ENCODE measurements around the gene SCUBE3.

SCUBE3 gene

GRCh38 chr6:35242486-35242885 lies 28.7 kb downstream of the SCUBE3 start:
- DNase-seq, result no peak

GRCh38 chr6:35242906-35243305 lies 29.1 kb downstream of the SCUBE3 start:
- DNase-seq, result no peak

GRCh38 chr6:35243386-35243958 lies 29.7 kb downstream of the SCUBE3 start:
- DNase-seq, result no peak

GRCh38 chr6:35244551-35244950 lies 30.8 kb downstream of the SCUBE3 start:
- no peak for DNase-seq

GRCh38 chr6:35247642-35248231 lies 34.0 kb downstream of the SCUBE3 start:
- no peak for DNase-seq

GRCh38 chr6:35248300-35248699 lies 34.5 kb downstream of the SCUBE3 start:
- DNase-seq, result no peak

- no peak for DNase-seq
Measured at GRCh38 chr6:35248965-35249364, 35.2 kb downstream of the SCUBE3 start.

GRCh38 chr6:35251949-35252348 lies 38.2 kb downstream of the SCUBE3 start:
- no peak for DNase-seq

- no peak for DNase-seq
Measured at GRCh38 chr6:35253249-35253648, 39.5 kb downstream of the SCUBE3 start.

GRCh38 chr6:35258336-35258735 lies 44.6 kb downstream of the SCUBE3 start:
- no peak for DNase-seq

GRCh38 chr6:35258858-35259193 lies 45.1 kb downstream of the SCUBE3 start:
- no peak for DNase-seq

- DNase-seq, result peak; percentile 95
Measured at GRCh38 chr6:35259194-35259947, 45.6 kb downstream of the SCUBE3 start, which contains the start of gene ZNF76. TSS of gene ZNF76 (plus strand) at chr6:35259735. CDS start at chr6:35281152, 21,417 bp downstream.

- peak; percentile 75 for DNase-seq
Measured at GRCh38 chr6:35259948-35260590, 46.3 kb downstream of the SCUBE3 start.

- no peak for DNase-seq
Measured at GRCh38 chr6:35260591-35261570, 47.1 kb downstream of the SCUBE3 start.

- no peak for DNase-seq
Measured at GRCh38 chr6:35262596-35262995, 48.8 kb downstream of the SCUBE3 start.

- DNase-seq, result no peak
Measured at GRCh38 chr6:35264550-35265274, 51.0 kb downstream of the SCUBE3 start.

GRCh38 chr6:35265523-35265922 lies 51.8 kb downstream of the SCUBE3 start:
- no peak for DNase-seq

- no peak for DNase-seq
Measured at GRCh38 chr6:35267446-35267845, 53.7 kb downstream of the SCUBE3 start.

- no peak for DNase-seq
Measured at GRCh38 chr6:35267897-35268296, 54.1 kb downstream of the SCUBE3 start.

GRCh38 chr6:35272005-35272404 lies 58.2 kb downstream of the SCUBE3 start:
- DNase-seq, result no peak

GRCh38 chr6:35273822-35274559 lies 60.2 kb downstream of the SCUBE3 start:
- DNase-seq, result no peak

Data from CD4-positive, alpha-beta T cell treated with Interleukin-6 for 4 hours (primary cell).